GM12874 (cell line): ENCODE measurements around the gene DCC.

ENCODE experiments used
- CTCF ChIP-seq: IDR thresholded peaks from 2 replicates; pipeline ENCODE4 v1.5.1; 2011; ENCODE audit warnings: low read depth, mild to moderate bottlenecking, control low read depth, low read length, moderate library complexity; ENCODE audit not compliant: insufficient read depth

The DCC gene

GRCh38 chr18:52701219-52701935 lies 361.4 kb downstream of the DCC start:
- TF ChIP-seq CTCF, result no peak

GRCh38 chr18:52715421-52715820 lies 375.4 kb downstream of the DCC start:
- TF ChIP-seq CTCF, result no peak

DNA sequence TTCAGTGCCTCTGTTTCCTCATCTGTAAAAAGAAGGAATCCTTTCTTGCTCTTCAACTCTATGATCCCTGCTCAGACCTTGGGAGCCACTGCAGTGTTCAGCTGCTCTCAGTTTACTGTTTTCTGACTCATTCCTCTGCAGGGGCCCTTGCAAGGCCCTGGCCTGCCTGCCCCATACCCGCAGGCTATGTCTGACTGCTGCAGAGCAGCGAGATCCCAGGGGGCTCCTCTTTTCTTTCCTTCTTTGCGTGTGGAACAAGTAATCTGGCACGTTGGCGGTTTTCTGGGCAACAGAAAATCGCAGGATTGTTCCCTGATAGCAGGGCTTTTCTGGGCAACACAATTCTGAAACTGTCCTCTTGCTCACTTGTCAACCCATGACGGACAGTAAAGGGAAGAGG lies 376.0 kb downstream of the DCC start:
- no peak for TF ChIP-seq CTCF

DNA sequence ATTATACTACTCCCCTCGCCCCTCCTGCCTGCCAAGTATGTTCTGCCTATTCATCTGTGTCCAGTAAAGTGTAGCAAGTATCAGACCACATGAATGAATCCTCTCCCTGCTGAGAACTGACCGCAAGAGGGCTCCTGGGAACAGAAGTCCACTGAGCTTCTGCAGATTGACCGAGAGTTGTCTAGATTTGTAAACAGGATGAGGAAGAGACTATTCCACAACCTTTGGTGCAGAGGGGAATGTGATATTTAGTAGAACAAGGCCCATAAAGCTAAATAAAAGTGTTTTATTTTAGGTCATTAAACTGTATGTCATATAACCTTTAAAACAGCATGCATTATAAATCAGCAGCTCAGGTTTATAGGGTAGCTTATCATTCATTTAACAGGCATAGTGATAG lies 377.0 kb downstream of the DCC start:
- no peak for TF ChIP-seq CTCF

- no peak for TF ChIP-seq CTCF
Measured at GRCh38 chr18:52722904-52723303, 382.9 kb downstream of the DCC start.

- no peak for TF ChIP-seq CTCF
Measured at GRCh38 chr18:52723550-52723970, 383.6 kb downstream of the DCC start.

DNA sequence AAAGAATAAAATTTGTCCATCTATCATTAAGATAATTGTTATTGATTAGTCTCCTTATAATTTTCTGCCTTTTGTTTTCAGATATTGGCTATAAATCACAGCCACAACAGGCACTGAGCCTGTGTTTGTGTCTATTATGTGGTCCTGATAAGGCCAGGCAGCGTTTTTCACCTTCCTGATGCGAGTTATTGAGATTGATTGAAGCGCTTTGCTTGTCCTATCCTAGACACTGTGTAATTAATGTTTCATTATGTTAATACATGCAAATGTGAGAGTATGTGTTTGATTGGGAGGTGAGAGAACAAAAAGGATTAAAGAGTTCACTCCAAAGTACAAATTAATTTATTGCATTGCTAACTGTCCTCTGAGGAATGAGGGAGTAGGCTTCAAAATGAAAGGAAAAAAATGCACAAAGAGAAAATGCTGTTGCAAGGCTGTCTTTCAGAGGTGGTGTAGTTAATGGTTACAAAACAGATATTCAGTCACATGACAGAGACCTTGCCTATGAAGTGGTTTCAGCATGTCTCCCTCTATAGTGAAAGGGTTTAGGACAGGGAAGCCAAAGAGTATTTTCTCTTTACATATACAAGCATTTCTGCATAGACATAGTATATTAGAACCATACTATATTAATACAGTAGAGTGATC lies 391.1 kb downstream of the DCC start:
- no peak for TF ChIP-seq CTCF
